Effector memory CD4-positive, alpha-beta T cell (primary cell): ENCODE measurements around the gene AGR3.

Experiments used
- DNase-seq, 3 donors: peaks; one replicate each; pipeline ENCODE4 v3.0.0-alpha.2; 2020
- H3K27ac ChIP-seq: 2 replicates; pipeline ENCODE4 v1.7.0; 2013; ENCODE audit warnings: mild to moderate bottlenecking, low read length, moderate library complexity; ENCODE audit not compliant: insufficient read depth, poor library complexity, severe bottlenecking
- H3K27me3 ChIP-seq: replicated peaks from 2 replicates; pipeline ENCODE4 v1.7.0; 2013; ENCODE audit warnings: mild to moderate bottlenecking, low read length; ENCODE audit not compliant: insufficient read depth, control insufficient read depth, poor library complexity, severe bottlenecking
- H3K36me3 ChIP-seq: 2 replicates; pipeline ENCODE4 v1.7.0; 2013; ENCODE audit warnings: mild to moderate bottlenecking, low read length, moderate library complexity; ENCODE audit not compliant: control insufficient read depth, insufficient read depth
- H3K4me1 ChIP-seq: 2 replicates; pipeline ENCODE4 v1.7.0; 2013; ENCODE audit warnings: low read length, mild to moderate bottlenecking; ENCODE audit not compliant: control insufficient read depth, insufficient read depth, poor library complexity, severe bottlenecking
- H3K4me3 ChIP-seq: 2 replicates; pipeline ENCODE4 v1.7.0; 2013; ENCODE audit warnings: low read length, low read depth, mild to moderate bottlenecking; ENCODE audit not compliant: insufficient read depth, poor library complexity, severe bottlenecking
- H3K9me3 ChIP-seq: 2 replicates; pipeline ENCODE4 v1.7.0; 2013; ENCODE audit warnings: mild to moderate bottlenecking, low read length, moderate library complexity; ENCODE audit not compliant: control insufficient read depth
- total RNA-seq, 3 donors: gene quantifications; one replicate each; lab custom pipeline; 2026; lab: John Stamatoyannopoulos, UW

Gene AGR3
- 0 reads per million in 3 donors for total RNA-seq

DNA sequence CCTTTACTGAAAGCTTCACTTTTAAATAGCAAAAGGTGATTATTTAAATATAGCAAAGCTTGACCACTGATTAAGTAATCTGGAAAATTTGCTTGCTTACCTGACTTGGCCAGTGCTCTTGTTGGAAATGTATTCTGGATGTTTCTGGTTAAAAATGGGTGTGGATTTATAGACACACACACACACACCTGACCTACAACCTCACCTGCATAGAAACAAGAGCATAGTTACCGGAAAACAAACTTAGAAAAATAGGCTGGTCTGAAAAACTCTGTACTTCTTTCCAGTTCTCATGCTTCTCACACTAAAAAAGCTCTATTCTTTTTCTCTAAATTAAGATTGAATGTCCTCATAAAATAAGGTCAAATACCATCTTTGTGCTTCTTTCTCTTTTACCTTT, at the start of gene AGR3:
Gene AGR3, minus strand, starts transcription at position 140 of the 400 bp plus-strand sequence. CDS start 3,365 bp downstream, outside the sequence.
- Histone ChIP-seq H3K4me3 (no peak within 1 kb of the TSS), H3K27ac (no peak within 1 kb of the TSS), H3K36me3 (no peaks in the 10 kb centered on the region), H3K4me1 (no peaks in the 10 kb centered on the region), H3K27me3 (no peaks in the 10 kb centered on the region), H3K9me3 (no peaks in the 10 kb centered on the region)
- DNase-seq, result no peak

DNA sequence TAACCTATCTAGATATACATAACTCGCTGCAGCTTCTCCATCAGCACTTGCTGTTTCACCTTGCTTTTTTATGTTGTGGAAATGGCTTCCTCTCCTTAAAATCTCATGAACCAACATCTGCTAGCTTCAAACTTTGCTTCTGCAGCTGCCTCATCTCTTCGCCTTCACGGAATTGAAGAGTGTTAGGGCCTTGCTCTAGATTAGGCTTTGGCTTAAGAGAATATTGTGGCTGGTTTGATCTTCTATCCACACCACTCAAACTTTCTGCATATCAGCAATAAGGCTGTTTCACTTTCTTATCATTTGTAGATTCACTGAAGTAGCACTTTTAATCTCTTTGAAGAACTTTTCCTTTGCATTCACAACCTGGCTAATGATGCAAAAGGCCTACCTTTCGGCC, 49.2 kb upstream of the AGR3 start:
- Histone ChIP-seq H3K36me3 (no peaks in the 10 kb centered on the region), H3K4me1 (no peaks in the 10 kb centered on the region), H3K9me3 (no peaks in the 10 kb centered on the region), H3K27ac (no peak overlapping the region), H3K27me3 (no peaks in the 10 kb centered on the region), H3K4me3 (no peak overlapping the region)
- DNase-seq, result no peak

DNA sequence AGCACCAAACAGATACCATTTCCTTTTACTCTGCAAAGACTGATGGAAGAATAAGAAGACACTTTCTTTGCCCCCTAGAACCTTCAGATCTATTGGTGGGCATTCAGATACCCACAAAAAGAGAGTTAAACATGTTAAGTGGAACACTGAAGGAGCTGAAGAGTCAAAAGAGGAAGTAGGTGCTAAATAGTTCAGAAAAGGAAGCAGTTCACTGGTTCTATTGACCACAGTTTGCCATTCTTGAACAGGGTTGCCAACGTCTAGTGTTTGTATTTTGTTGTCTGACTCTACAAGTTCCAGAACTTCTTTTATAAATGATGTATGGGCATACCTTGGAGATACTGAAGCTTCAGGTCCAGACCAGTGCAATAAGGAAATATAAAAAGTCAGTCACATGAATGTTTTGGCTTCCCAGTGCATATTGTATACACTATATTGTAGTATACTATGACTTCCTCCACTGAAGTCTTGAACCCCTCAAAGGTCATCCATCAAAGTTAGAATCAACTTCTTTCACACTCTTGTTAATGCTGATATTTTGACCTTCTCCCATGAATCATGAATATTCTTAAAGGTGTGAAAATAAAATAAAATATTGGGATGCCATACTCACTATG, 47.5 kb upstream of the AGR3 start:
- H3K4me3 ChIP-seq, result no peak overlapping the region
- no peaks in the 10 kb centered on the region for H3K9me3 ChIP-seq
- no peaks in the 10 kb centered on the region for H3K4me1 ChIP-seq
- no peaks in the 10 kb centered on the region for H3K36me3 ChIP-seq
- DNase-seq, result no peak
- no peak overlapping the region for H3K27ac ChIP-seq
- no peaks in the 10 kb centered on the region for H3K27me3 ChIP-seq

DNA sequence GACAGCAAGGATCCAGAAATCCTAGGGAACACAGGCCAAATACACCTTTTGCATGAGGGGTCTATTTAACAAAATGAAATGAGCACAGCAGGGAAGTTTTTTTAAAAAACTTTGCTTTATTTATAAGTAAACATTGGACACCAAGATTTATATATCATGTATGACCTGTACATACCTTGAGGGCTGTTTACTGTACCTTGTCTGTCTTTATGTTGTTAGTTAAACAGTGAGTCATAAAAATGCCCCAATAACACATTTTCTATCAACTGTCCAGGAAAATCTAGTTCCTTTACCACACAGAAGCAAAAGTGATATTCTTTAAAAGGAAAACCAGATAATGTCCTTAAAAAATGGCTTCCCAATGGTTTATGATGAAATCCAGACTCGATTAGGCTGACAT, 45.1 kb upstream of the AGR3 start:
- H3K9me3 ChIP-seq, result no peaks in the 10 kb centered on the region
- H3K27ac ChIP-seq, result no peak overlapping the region
- no peaks in the 10 kb centered on the region for H3K27me3 ChIP-seq
- no peaks in the 10 kb centered on the region for H3K4me1 ChIP-seq
- H3K36me3 ChIP-seq, result no peaks in the 10 kb centered on the region
- H3K4me3 ChIP-seq, result no peak overlapping the region
- DNase-seq, result no peak

DNA sequence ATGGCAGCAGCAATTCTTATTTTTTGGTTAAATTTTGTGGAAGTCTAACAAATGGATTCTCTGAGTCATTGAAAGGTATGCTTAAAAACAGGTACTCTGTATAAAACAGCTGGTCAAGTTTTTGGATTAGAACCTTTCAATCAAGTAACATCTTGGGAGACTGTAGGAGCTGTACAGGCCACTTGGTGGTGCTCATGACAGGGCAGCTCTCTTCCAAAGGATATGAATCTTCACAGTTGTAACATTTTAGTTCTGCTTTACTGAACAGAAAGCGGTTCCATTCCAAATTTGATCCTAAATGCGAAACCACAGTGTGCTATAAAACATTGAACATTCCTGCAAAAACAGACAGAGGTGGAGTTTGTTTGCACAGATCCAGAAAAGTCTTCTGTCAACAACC, 44.5 kb upstream of the AGR3 start:
- Histone ChIP-seq H3K4me1 (no peaks in the 10 kb centered on the region), H3K27me3 (no peaks in the 10 kb centered on the region), H3K36me3 (no peaks in the 10 kb centered on the region), H3K4me3 (no peak overlapping the region), H3K9me3 (no peaks in the 10 kb centered on the region), H3K27ac (no peak overlapping the region)
- DNase-seq, result no peak

DNA sequence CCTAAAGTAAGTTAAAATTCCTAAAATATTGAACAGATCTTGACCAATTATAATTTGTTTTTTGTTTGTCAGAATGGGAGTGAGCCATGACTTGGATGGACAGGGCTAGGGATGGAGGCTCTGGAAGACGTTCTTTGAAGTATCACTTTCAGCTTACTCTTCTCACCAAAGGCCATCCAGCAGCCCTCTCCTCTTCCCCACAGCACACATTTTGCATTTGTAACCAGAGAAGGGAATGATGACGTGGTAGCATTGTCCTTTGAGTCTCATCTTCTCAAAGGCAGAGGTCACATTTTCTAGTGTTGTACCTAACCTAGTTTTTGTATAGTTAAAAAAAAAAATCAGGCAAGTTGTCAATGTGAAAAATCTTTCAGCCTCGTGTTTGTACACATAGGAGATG, 43.8 kb upstream of the AGR3 start:
- H3K9me3 ChIP-seq, result no peaks in the 10 kb centered on the region
- no peaks in the 10 kb centered on the region for H3K36me3 ChIP-seq
- H3K27ac ChIP-seq, result no peak overlapping the region
- no peaks in the 10 kb centered on the region for H3K27me3 ChIP-seq
- DNase-seq, result no peak
- no peaks in the 10 kb centered on the region for H3K4me1 ChIP-seq
- no peak overlapping the region for H3K4me3 ChIP-seq

DNA sequence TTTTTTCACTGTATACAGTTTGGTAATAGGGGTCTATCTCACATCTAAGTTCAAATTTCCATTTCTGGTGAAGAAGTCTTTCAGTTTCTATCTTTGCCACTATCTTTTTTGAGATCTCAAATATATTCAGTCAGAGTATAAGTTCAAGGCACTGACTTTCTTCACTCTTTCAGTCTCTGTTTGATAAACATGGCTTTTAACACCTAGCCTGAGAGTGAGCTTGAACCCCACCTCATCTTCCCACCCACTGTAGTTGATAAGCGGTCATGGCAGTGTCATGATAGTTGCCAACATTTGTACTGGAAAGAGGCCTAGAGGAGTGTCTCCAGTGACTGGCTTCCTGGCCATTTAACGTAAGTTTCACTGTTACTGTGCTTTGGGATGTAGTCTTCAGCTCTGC, 41.2 kb upstream of the AGR3 start:
- Histone ChIP-seq H3K4me3 (no peak overlapping the region), H3K36me3 (no peaks in the 10 kb centered on the region), H3K4me1 (no peaks in the 10 kb centered on the region), H3K9me3 (no peaks in the 10 kb centered on the region), H3K27me3 (no peaks in the 10 kb centered on the region), H3K27ac (no peak overlapping the region)
- no peak for DNase-seq

DNA sequence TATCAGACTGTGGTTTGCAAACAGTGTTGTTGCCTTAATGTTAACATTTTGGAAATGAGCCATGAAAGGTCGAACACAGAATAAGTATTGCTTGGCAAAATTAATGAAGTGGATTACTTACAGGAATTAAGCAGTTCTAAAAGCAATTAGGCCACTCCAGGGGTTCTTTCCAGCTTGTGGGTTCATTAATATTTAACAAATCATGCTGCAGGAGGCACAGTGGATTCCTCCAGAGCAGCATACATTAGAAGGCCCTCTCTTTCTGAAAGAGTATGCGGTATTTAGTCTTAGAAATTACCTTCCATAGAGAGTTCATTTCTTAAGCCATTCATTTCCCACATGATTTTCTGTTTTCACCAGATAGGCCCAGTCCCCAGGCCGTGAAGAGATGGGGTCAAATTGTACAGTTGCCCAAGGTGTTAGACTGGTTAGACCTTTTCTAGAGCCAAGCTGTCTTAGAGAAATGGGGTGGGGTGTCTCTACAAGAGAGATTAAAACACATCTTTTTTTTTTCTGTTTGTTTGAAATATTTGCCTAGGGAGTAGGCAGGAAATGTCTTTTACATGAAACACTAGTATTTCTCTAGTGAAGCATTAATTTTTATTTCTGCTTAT, 40.0 kb upstream of the AGR3 start:
- H3K27ac ChIP-seq, result no peak overlapping the region
- no peaks in the 10 kb centered on the region for H3K4me1 ChIP-seq
- no peak overlapping the region for H3K4me3 ChIP-seq
- H3K27me3 ChIP-seq, result no peaks in the 10 kb centered on the region
- no peaks in the 10 kb centered on the region for H3K9me3 ChIP-seq
- DNase-seq, result no peak
- no peaks in the 10 kb centered on the region for H3K36me3 ChIP-seq

DNA sequence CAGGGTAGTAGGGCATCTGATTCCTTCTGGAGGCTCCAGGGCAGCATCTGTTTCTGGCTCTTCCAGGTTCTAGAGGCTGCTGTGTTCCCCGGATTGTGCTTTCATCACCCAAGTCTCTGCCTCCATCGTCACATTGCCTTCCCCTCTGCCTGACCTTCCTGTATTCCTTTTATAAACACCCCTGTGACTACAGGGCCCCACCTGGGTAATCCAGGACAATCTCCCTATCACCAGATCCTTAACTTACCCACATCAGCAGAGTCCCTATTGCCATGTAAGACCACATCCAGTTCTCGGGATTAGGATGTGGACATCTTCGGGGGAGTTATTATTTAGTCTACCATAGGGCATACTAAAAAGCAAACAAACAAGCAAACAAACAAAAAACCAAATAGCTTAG, 39.4 kb upstream of the AGR3 start:
- no peaks in the 10 kb centered on the region for H3K36me3 ChIP-seq
- DNase-seq, result no peak
- no peaks in the 10 kb centered on the region for H3K9me3 ChIP-seq
- no peaks in the 10 kb centered on the region for H3K27me3 ChIP-seq
- no peaks in the 10 kb centered on the region for H3K4me1 ChIP-seq
- H3K4me3 ChIP-seq, result no peak overlapping the region
- H3K27ac ChIP-seq, result no peak overlapping the region

DNA sequence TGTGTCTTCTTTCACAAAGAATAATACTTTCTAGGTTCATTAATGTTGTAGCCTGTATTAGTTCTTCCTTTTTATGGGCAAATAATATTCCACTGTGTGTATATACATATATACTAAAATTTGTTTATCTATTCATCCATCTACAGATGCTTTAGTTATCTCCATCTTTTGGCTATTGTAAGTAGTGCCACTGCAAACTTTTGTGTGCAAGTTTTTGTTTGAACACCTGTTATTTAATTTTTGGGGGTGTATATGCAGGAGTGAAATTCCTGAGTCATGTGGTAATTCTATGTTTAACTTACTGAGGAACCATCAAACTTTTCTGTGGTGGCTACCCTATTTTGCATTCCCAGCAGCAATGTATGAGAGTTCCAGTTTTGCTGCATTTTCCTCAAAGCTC, 37.7 kb upstream of the AGR3 start:
- Histone ChIP-seq H3K4me3 (no peak overlapping the region), H3K9me3 (no peaks in the 10 kb centered on the region), H3K4me1 (no peaks in the 10 kb centered on the region), H3K36me3 (no peaks in the 10 kb centered on the region), H3K27ac (no peak overlapping the region), H3K27me3 (no peaks in the 10 kb centered on the region)
- no peak for DNase-seq
